HG03039 (cell line): ENCODE measurements around the gene RFC4.

ENCODE experiments used
- ATAC-seq: cut with Tn5 transposase; IDR thresholded peaks from one replicate; pipeline ENCODE4 v1.9.1; 2021; ENCODE audit warnings: mild to moderate bottlenecking, moderate library complexity; ENCODE audit not compliant: unreplicated experiment

RFC4 gene

GRCh38 chr3:186787642-186788481 is 18.4 kb downstream of the RFC4 start:
- no peak for ATAC-seq

- ATAC-seq = no peak
Observed at GRCh38 chr3:186786922-186787321, 19.4 kb downstream of the RFC4 start.

- no peak for ATAC-seq
Observed at GRCh38 chr3:186785495-186786018, 20.7 kb downstream of the RFC4 start.

GRCh38 chr3:186784820-186785494 is 21.3 kb downstream of the RFC4 start:
- ATAC-seq = no peak

- ATAC-seq = peak; percentile 45
Observed at GRCh38 chr3:186783731-186784515, 22.4 kb downstream of the RFC4 start.

GRCh38 chr3:186783058-186783730 is 23.1 kb downstream of the RFC4 start, which contains the start of gene EIF4A2:
EIF4A2 (plus strand) TSS chr3:186783577; CDS start chr3:186783611, 34 bp downstream.
- peak; percentile 66 for ATAC-seq

GRCh38 chr3:186782542-186783057 is 23.7 kb downstream of the RFC4 start:
- no peak for ATAC-seq

GRCh38 chr3:186779204-186779603 is 27.1 kb downstream of the RFC4 start:
- no peak for ATAC-seq

GRCh38 chr3:186775999-186776398 is 30.3 kb downstream of the RFC4 start:
- ATAC-seq = no peak

GRCh38 chr3:186772701-186773417 is 33.4 kb downstream of the RFC4 start:
- peak; percentile 77 for ATAC-seq

GRCh38 chr3:186772281-186772694 is 34.0 kb downstream of the RFC4 start:
- peak; percentile 24 for ATAC-seq

GRCh38 chr3:186760897-186761447 is 45.3 kb downstream of the RFC4 start:
- ATAC-seq = no peak

GRCh38 chr3:186760141-186760833 is 46.0 kb downstream of the RFC4 start:
- no peak for ATAC-seq

GRCh38 chr3:186759231-186759930 is 46.9 kb downstream of the RFC4 start:
- ATAC-seq = no peak

- no peak for ATAC-seq
Observed at GRCh38 chr3:186757686-186758220, 48.5 kb downstream of the RFC4 start.

GRCh38 chr3:186757214-186757613 is 49.1 kb downstream of the RFC4 start:
- no peak for ATAC-seq

- no peak for ATAC-seq
Observed at GRCh38 chr3:186754871-186755270, 51.4 kb downstream of the RFC4 start.

GRCh38 chr3:186754006-186754405 is 52.3 kb downstream of the RFC4 start:
- no peak for ATAC-seq
